Esophagus muscularis mucosa (tissue), 3 donors: ENCODE measurements around the gene CFAP107.
"Not testable (repeated sequence)": the region's sequence is repeated elsewhere in the genome, so short reads cannot be mapped to it uniquely, and the experiment has no call there.

Experiments
- POLR2AphosphoS5 ChIP-seq, 2 donors: sonication (generic); formaldehyde crosslinking; IDR thresholded peaks; one replicate each; pipeline ENCODE4 v1.6.1; 2017; ENCODE audit warnings: antibody characterized with exemption in 2 of 2
- TF ChIP-seq, protein P1 (sequence below), 3 experiments: fragments of 200-600 bp in 2 of 3; fragments of 450-650 bp in 1 of 3; sonication (generic) in 2 of 3; IDR thresholded peaks; one replicate each; pipeline ENCODE4 v1.5.1; 2017 to 2019; ENCODE audit warnings: antibody characterized with exemption in 3 of 3, mild to moderate bottlenecking in 2 of 3, moderate library complexity in 1 of 3

DNA sequence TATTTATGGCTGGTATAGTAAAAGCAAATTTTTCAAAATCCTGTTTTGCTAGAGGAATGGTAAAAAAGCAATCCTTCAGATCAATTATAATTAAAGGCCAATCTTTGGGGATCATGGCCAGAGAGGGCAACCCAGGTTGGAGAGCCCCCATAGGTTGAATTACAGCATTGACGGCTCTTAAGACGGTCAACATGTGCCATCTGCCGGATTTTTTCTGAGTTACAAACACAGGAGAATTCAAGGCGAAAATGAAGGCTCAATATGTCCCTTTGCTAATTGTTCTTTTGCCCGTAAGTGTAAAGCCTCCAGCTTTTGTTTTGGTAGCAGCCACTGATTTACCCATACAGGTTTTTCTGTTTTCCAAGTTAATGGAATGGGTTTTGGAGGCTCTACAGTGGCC is 35.5 kb downstream of the CFAP107 start:
- TF ChIP-seq, protein P1, sequence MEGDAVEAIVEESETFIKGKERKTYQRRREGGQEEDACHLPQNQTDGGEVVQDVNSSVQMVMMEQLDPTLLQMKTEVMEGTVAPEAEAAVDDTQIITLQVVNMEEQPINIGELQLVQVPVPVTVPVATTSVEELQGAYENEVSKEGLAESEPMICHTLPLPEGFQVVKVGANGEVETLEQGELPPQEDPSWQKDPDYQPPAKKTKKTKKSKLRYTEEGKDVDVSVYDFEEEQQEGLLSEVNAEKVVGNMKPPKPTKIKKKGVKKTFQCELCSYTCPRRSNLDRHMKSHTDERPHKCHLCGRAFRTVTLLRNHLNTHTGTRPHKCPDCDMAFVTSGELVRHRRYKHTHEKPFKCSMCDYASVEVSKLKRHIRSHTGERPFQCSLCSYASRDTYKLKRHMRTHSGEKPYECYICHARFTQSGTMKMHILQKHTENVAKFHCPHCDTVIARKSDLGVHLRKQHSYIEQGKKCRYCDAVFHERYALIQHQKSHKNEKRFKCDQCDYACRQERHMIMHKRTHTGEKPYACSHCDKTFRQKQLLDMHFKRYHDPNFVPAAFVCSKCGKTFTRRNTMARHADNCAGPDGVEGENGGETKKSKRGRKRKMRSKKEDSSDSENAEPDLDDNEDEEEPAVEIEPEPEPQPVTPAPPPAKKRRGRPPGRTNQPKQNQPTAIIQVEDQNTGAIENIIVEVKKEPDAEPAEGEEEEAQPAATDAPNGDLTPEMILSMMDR (IDR thresholded peaks at IDR 0.05): not testable (repeated sequence)
- TF ChIP-seq POLR2AphosphoS5 (IDR thresholded peaks at IDR 0.05): not testable (repeated sequence)
